Endometrial microvascular endothelial cells (primary cell): ENCODE results near the gene CUX1. TPM values are rescaled to one million over a fixed set of nuclear protein-coding genes. Genes with fewer than 3 reads are reported as not detected.

Source experiments
- in situ Hi-C: cut with HindIII; loops from 2 replicates; pipeline ENCODE4 v1.10.0; 2017; ENCODE audit warnings: low sequenced_read_pairs, low pct_unique_long_range_greater_than_20kb; ENCODE audit errors: inconsistent ontology term
- total RNA-seq: library from RNA; depleted of rRNA; stranded (reverse); fragments of >200 nt; gene quantifications from one replicate; pipeline ENCODE4 v1.2.3, GENCODE V29; 2015; ENCODE audit errors: inconsistent ontology term

The CUX1 gene, protein sequence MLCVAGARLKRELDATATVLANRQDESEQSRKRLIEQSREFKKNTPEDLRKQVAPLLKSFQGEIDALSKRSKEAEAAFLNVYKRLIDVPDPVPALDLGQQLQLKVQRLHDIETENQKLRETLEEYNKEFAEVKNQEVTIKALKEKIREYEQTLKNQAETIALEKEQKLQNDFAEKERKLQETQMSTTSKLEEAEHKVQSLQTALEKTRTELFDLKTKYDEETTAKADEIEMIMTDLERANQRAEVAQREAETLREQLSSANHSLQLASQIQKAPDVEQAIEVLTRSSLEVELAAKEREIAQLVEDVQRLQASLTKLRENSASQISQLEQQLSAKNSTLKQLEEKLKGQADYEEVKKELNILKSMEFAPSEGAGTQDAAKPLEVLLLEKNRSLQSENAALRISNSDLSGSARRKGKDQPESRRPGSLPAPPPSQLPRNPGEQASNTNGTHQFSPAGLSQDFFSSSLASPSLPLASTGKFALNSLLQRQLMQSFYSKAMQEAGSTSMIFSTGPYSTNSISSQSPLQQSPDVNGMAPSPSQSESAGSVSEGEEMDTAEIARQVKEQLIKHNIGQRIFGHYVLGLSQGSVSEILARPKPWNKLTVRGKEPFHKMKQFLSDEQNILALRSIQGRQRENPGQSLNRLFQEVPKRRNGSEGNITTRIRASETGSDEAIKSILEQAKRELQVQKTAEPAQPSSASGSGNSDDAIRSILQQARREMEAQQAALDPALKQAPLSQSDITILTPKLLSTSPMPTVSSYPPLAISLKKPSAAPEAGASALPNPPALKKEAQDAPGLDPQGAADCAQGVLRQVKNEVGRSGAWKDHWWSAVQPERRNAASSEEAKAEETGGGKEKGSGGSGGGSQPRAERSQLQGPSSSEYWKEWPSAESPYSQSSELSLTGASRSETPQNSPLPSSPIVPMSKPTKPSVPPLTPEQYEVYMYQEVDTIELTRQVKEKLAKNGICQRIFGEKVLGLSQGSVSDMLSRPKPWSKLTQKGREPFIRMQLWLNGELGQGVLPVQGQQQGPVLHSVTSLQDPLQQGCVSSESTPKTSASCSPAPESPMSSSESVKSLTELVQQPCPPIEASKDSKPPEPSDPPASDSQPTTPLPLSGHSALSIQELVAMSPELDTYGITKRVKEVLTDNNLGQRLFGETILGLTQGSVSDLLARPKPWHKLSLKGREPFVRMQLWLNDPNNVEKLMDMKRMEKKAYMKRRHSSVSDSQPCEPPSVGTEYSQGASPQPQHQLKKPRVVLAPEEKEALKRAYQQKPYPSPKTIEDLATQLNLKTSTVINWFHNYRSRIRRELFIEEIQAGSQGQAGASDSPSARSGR (N-terminal part only)
- 14.9 TPM for total RNA-seq

DNA sequence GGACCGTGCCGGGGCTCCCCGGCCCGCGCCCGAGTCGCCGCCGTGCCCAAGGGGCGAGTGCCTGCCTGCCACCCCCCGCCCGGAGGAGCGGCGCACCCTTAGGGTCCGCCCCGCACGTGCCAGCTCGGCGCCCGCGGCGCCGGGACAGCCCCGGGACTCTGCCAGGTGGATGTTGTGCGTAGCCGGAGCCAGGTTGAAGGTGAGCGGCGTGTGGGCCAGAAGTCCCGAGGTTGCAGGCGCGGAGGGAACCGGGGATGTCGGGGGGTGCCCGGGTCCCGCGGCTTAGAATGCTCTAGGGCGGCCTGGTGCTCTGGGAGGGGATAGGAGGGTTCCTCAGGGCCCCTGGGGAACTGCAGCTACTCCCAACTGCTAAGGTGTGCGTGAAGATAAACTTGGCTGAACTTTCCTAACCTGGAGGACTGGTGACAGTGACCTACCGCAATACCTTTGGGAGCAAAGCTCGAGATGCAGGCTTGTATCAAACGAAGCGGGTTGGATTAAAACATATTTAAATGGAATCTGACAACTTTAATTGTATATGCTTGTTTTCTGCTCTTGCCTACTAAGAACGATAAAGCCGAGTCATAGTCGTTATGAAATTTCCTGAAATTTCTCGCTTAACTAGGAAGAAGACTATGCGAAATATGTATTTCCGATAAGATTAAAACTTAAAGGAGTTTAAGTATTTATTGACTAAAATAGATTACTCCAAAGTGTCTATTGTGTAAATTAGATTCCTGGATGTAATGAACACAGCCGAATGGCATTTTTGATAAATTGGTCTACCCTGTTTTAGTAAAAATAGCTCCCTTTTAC lies at the start of gene CUX1:
Gene CUX1 (plus strand): TSS at position 156 of the 816 bp plus-strand sequence. CDS start 14 bp downstream, at position 170.
- in situ Hi-C loops, result no loop called here

DNA sequence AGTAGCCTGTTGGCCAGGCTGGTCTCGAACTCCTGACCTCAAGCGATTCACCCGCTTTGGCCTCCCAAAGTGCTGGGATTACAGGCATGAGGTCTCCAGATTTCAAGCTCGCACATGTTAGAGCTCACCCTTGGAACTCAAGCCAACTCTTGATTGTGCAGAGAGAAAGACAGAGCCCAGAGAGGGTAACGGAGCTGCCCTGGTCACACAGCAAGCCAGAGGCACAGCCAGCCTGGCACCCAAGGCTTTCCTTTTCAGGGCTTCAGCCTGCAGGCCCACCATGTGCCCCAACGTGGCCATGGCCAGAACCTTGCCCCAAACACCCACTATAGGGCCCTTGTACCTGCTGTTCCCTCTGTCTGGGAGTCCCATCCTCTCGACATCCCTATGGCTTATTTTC lies 49.1 kb upstream of the CUX1 start:
- in situ Hi-C loops, result no loop called here

DNA sequence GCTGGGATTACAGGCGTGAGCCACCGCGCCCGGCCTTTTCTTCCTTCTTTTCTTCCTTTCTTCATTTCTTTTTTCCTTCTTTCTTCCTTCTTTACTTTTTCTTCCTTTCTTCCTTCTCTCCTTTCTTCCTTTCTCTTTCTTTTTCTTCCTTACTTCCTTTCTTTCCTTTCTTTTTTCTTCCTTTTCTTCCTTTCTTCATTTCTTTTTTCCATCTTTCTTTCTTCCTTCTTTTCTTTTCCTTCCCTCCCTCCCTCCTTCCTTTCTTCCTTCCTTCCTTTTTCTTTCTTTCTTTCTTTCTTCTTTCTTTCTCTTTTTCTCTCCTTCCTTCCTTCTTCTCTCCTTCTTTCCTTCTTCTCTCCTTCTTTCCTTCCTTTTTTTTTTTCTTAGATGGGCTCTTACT lies 47.0 kb upstream of the CUX1 start:
- in situ Hi-C loops, result no loop called here

DNA sequence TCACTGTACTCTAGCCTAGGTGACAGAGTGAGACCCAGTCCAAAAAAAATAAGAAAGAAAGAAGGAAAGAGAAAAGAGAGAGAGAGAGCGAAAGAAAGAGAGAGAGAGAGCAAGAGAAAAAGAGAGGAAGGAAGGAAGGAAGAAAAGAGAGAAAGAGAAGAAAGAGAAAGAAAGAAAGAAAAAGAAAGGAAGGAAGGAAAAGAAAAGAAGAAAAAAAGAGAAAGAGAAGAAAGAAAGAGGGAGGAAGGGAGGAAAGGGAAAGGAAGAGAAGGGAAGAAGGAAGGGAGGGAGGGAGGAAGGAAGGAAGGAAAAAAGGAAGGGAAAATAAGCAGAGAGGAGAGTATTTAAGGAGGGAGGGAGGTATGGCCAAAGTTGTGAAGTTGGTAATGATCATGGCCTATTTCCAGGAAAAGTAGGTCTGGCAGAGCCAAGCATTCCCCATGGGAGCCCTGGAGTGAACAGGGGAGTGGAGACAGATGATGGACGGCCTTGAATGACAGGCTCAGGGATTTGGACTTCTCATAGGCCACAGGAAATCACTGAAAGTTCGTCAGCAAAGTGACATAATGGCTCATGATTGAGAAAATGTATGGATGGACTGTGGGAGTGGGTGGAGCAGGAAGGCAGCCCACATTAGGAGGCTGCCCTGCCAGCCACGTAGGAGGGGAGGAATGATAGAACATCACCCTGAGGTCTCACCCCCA lies 44.8 kb upstream of the CUX1 start:
- in situ Hi-C loops, result no loop called here

DNA sequence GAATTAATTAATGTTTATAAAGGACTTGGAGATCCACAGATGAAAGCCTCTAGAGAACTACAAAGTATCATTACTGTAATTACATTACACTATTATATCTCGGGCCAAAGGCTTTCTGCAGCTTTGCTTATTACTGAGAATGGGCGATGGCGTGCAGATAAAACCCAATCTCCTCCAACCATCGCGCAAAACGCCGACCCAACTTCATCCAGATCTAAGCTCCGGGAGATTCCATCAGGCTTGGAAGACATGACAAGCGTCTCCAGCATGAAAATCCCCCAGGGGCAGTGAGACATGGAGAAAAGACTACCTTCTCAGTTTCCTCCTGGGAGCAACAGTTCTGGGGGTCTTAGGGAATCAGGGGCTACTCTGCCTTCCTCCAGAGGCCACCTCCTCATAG lies 42.2 kb upstream of the CUX1 start:
- in situ Hi-C loops, result no loop called here

DNA sequence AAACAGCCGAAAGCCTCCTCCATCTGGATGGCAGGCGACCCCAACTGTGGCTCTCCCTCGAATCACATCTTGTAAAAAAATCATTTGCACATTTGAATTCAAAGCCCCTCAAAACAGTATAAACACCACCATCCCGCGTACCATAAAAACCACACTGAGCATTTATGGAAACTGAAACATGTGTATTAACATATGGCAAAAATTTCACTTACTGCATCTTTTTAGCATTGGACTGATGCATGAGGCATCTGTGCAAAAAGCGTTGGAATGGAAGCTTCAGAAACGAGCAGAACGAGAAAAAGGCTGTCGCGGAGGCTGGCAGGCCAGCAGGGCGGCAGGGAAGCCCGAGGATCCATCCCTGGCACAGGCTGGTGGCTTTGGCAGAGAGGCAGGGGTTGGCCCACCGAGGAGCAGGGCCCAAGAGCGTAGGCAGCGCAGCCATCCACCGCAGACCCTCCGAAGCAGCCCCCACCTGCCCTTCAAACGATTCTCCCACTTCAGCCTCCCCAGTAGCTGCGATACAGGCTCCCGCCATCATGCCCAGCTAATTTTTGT lies 39.3 kb upstream of the CUX1 start:
- in situ Hi-C loops, result no loop called here

DNA sequence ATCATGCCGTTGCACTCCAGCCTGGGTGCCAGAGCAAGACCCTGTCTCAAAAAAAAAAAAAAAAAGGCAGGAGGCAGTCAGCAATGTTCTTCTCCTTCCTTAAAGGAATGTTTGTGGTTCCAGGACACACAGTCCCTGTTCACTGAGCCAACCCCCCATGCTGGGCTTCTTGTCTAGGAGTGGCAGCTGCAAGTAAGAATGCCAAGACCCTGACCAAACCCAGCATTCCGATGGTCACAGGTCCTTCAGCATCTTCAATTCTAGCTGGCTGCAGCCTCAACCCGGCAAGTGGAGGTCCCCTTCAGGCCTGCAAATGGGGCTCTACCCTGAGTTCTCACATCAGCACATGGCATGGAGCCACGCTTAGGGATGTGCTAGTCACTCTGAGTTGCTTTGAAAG lies 38.2 kb upstream of the CUX1 start:
- in situ Hi-C loops, result no loop called here

DNA sequence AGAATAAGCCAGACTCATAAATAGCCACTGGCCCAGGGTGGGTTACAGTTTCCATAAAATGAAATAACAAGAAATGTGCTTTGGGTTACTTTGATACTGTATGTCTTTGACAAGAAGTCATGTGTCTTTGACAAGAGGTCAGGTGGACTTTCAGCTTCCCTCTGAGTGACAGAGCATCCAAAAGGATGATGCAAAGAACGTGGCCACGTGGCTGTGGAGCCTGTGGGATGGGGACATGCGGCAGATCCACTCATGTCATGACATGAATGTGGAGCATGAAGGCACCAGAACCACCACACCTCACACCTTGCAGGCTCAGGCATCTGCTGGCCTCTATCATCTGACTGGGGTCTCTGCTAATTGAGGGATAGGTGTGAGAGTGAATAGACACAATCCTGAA lies 37.1 kb upstream of the CUX1 start:
- in situ Hi-C loops, result no loop called here

DNA sequence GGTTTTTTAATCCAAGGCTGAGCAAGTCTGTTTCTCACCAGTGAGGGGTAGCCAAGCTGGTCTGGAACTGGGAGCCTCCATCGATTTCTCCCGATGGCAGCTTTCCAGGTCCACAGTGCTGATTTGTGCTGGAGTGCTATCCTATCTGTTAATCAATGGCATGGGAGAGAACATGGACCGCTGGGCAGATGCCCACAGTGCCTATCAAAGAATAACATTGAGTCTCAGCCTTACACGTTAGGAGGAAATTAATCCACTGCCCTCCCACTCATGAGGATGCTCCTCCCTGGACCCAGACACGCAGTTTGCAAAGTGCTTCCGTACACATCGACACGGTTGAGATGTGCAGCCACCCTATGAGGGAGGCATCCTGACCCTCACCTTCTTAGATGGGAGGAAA lies 36.0 kb upstream of the CUX1 start:
- in situ Hi-C loops, result no loop called here

DNA sequence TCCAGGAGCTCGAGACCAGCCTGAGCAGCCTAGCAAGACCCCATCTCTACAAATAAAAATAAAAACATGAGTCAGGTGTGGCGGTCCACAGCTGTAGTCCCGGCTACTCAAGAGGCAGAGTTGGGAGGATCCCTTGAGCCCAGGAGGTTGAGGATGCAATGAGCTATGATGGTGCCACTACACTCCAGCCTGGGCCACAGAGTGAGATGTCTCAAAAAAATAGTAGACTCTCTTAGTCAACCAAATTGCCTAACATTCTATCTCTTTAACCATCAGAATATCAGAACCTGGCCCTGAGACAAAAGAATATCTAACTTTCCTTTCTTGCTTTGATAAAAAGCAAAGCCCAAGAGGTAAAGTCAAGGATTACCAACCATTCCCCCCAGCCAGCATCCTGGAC lies 35.0 kb upstream of the CUX1 start:
- in situ Hi-C loops, result no loop called here

DNA sequence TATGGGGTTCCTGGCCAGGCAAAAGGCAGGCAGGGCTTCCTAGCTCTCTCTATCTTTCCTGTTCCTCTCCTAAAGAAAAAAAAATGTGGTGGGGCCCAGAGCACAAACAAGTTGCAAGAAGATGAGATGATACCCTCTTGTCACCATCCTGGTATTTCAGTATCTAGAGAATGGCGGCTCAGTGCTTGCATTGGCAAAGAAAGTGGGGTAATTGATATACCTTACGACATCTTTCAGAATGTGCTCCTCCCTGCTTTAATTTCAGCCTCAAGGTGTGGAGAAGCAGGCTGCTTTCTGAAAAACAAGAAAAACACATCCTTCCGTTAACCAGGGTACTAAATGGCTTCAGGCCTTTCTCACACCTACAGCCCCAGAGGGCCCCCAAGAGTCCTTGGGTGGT lies 34.5 kb upstream of the CUX1 start:
- in situ Hi-C loops, result no loop called here

DNA sequence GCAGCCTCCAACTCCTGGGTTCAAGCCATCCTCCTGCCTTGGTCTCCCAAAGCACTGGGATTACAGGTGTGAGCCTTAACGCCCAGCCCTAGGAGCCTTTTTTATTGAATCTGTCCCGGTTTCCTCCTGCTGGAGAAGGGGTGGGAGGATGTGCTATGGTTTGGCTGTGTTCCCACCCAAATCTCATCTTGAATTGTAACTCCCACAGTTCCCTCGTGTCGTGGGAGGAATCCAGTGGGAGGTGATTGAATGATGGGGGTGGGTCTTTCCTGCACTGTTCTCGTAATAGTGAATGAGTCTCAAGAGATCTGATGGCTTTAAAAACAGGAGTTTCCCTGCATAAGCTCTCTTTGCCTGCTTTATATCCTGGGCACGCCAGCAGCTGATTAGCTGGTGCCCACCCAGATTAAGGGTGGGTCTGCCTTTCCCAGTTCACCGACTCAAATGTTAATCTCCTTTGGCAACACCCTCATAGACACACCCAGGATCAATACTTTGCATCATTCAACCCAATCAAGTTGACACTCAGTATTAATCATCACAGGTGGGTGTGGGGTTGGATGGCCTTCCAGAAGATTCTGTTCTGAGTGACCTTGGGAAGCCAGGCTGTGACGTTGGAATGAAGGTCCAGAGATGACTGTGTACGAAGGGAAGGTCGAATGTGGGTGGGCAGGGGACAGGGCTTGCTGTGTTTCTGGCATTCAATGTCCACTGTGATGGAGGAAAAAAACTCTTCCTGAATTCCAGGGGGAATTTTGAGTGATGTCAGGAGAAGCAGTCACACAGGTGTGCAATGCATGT lies 33.8 kb upstream of the CUX1 start:
- in situ Hi-C loops, result no loop called here

DNA sequence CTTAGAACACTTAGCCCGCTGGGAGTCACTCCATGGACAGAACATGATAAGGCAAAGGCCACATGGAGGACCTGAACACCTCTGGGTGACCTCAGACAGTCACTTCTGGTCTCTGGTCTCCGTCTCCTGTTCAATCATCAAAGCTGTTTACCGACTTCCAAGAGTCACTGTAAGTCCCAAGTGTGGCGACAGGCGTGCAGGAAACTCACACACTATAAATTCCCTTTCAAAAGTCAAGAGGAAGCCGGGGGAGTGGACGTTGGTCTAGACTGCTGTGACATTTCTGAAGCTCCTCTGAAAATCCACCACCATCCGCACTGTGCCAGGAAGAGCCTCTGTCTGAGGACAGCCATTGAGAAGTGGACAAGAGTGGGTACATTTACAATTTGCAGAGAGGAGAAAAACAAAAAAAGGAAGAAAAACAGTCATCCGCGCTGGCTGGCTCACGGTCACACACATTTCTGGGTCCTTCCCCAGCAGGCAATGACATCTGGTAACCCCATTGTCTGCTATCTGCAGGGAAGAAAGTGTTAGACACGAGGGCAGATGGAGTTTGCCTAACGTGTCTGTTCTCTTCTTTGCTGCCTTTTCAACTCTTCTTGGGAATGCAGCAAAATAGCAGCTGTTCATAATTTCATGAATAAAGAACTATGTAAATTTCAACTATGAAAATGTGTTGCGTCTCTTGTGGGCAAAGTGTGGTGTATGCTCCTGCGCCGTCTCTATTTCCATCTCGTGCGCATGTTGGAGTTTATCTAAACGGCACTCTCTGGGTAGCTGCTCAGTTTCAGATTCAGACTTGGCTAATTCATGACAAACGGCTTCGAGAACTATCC lies 32.9 kb upstream of the CUX1 start:
- in situ Hi-C loops, result no loop called here

DNA sequence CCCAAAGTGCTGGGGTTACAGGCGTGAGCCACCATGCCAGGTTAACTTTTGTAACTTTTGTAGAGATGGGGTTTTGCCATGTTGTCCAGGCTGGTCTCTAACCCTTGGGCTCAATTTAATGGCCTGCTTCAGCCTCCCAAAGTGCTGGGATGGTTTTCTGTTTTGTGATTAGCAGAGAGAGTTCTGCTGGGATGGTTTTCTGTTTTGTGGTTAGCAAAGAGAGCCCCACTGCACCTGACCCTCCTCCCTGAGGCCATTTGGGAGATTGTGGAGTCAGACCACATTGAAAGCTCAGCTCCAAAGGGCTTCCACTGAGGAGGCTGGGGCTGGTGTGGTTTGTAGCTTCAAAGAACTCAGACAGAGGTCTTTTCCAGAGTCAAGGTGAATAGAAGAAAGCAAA lies 29.6 kb upstream of the CUX1 start:
- in situ Hi-C loops, result no loop called here

DNA sequence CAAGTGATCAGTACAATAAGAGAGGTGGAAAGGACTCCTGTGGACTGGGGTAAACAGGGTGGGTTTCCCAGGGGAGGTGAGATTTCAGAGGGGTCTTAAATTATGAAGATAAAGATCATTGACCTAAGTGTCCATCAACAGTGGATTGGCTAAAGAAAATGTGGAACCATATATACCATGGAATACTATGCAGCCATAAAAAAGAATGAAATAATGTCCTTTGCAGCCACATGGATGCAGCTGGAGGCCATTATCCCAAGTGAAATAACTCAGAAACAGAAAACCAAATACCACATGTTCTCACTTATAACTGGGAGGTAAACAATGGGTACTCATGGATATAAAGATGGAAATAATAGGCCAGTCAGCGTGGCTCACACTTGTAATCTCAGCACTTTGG lies 28.9 kb upstream of the CUX1 start:
- in situ Hi-C loops, result no loop called here
